Mesenchymal stem cell (in vitro differentiated cells and primary cell): ENCODE data around the gene EVI5.

Experiments
- DNase-seq: peaks from one replicate; pipeline ENCODE4 v3.0.0-alpha.2; 2013
- H2AFZ ChIP-seq: one replicate; pipeline ENCODE4 v1.6.1; 2013; ENCODE audit warnings: low read depth, mild to moderate bottlenecking, control low read depth, inconsistent platforms, low read length, moderate library complexity
- H2AK5ac ChIP-seq: 2 replicates; pipeline ENCODE4 v1.6.1; 2013; ENCODE audit warnings: low read length, moderate library complexity, mild to moderate bottlenecking, inconsistent platforms; ENCODE audit not compliant: severe bottlenecking
- H2BK120ac ChIP-seq: one replicate; pipeline ENCODE4 v1.6.1; 2013; ENCODE audit warnings: low read depth, mild to moderate bottlenecking, inconsistent platforms, low read length, moderate library complexity
- H2BK12ac ChIP-seq, 2 experiments: one replicate each; pipeline ENCODE4 v1.6.1; 2013; ENCODE audit warnings: inconsistent platforms in 2 of 2, low read length in 2 of 2, mild to moderate bottlenecking in 2 of 2, moderate library complexity in 2 of 2, control low read depth in 1 of 2
- H2BK15ac ChIP-seq: one replicate; pipeline ENCODE4 v1.6.1; 2013; ENCODE audit warnings: mild to moderate bottlenecking, low read depth, inconsistent platforms; ENCODE audit not compliant: poor library complexity, severe bottlenecking
- H2BK5ac ChIP-seq: 2 replicates; pipeline ENCODE4 v1.6.1; 2013; ENCODE audit warnings: low read depth, mild to moderate bottlenecking, low read length, control low read depth, inconsistent platforms; ENCODE audit not compliant: poor library complexity, severe bottlenecking
- H3K14ac ChIP-seq, 2 experiments: one replicate each; pipeline ENCODE4 v1.6.1; 2013; ENCODE audit warnings: inconsistent platforms in 2 of 2, low read length in 2 of 2, control low read depth in 1 of 2, mild to moderate bottlenecking in 1 of 2, moderate library complexity in 1 of 2
- H3K18ac ChIP-seq, 2 experiments: one replicate each; pipeline ENCODE4 v1.6.1; 2013; ENCODE audit warnings: inconsistent platforms in 2 of 2, low read length in 2 of 2, control low read depth in 1 of 2, low read depth in 1 of 2, mild to moderate bottlenecking in 1 of 2
- H3K23ac ChIP-seq, 2 experiments: one replicate each; pipeline ENCODE4 v1.6.1; 2013; ENCODE audit warnings: inconsistent platforms in 2 of 2, low read length in 2 of 2, mild to moderate bottlenecking in 2 of 2, moderate library complexity in 2 of 2, control low read depth in 1 of 2
- H3K27ac ChIP-seq: 2 replicates; pipeline ENCODE4 v1.5.1; 2013; ENCODE audit warnings: mild to moderate bottlenecking, moderate library complexity, low read length, control low read depth, inconsistent platforms; ENCODE audit not compliant: poor library complexity, severe bottlenecking
- H3K27me3 ChIP-seq, 2 experiments: 2 replicates each; pipeline versions ENCODE4 v1.6.1 to v1.7.0; 2013; ENCODE audit warnings: low read length in 2 of 2, mild to moderate bottlenecking in 2 of 2, moderate library complexity in 2 of 2, control low read depth in 1 of 2, inconsistent platforms in 1 of 2; ENCODE audit not compliant: control insufficient read depth in 1 of 2, insufficient read depth in 1 of 2
- H3K36me3 ChIP-seq, 2 experiments: 2 replicates each; pipeline versions ENCODE4 v1.6.1 to v1.7.0; 2013; ENCODE audit warnings: low read length in 2 of 2, control low read depth in 1 of 2, inconsistent platforms in 1 of 2, low read depth in 1 of 2, mild to moderate bottlenecking in 1 of 2; ENCODE audit not compliant: insufficient read depth in 2 of 2, control insufficient read depth in 1 of 2
- H3K4ac ChIP-seq, 2 experiments: one replicate each; pipeline ENCODE4 v1.6.1; 2013; ENCODE audit warnings: inconsistent platforms in 2 of 2, low read length in 2 of 2, mild to moderate bottlenecking in 2 of 2, moderate library complexity in 2 of 2, control low read depth in 1 of 2, low read depth in 1 of 2
- H3K4me1 ChIP-seq: 2 replicates; pipeline ENCODE4 v1.6.1; 2013; ENCODE audit warnings: low read depth, low read length, control low read depth; ENCODE audit not compliant: control insufficient read depth, insufficient read depth
- H3K4me2 ChIP-seq: 2 replicates; pipeline ENCODE4 v1.6.1; 2013; ENCODE audit warnings: low read length, mild to moderate bottlenecking, inconsistent platforms; ENCODE audit not compliant: poor library complexity, severe bottlenecking
- H3K4me3 ChIP-seq, 2 experiments: 2 replicates each; pipeline versions ENCODE4 v1.5.1 to v1.7.0; 2013; ENCODE audit warnings: low read length in 2 of 2, mild to moderate bottlenecking in 2 of 2, control low read depth in 1 of 2, low read depth in 1 of 2; ENCODE audit not compliant: insufficient read depth in 1 of 2
- H3K79me1 ChIP-seq: replicated peaks from 2 replicates; pipeline ENCODE4 v1.6.1; 2013; ENCODE audit warnings: mild to moderate bottlenecking, control low read depth, low read length, inconsistent platforms; ENCODE audit not compliant: poor library complexity, severe bottlenecking
- H3K9ac ChIP-seq: 2 replicates; pipeline ENCODE4 v1.7.0; 2013; ENCODE audit warnings: mild to moderate bottlenecking, low read length, moderate library complexity
- H3K9me3 ChIP-seq: 2 replicates; pipeline ENCODE4 v1.7.0; 2013; ENCODE audit warnings: mild to moderate bottlenecking, low read length; ENCODE audit not compliant: control insufficient read depth
- H4K8ac ChIP-seq: one replicate; pipeline ENCODE4 v1.6.1; 2013; ENCODE audit warnings: inconsistent platforms, mild to moderate bottlenecking, low read length, moderate library complexity
- H4K91ac ChIP-seq: one replicate; pipeline ENCODE4 v1.6.1; 2013; ENCODE audit warnings: mild to moderate bottlenecking, low read length, inconsistent platforms
- WGBS: methylation state at CpG from one replicate; pipeline ENCODE4 v1.1.7; 2013; ENCODE audit warnings: mixed read lengths; 5-methylcytosine and 5-hydroxymethylcytosine counted together

EVI5 gene

DNA sequence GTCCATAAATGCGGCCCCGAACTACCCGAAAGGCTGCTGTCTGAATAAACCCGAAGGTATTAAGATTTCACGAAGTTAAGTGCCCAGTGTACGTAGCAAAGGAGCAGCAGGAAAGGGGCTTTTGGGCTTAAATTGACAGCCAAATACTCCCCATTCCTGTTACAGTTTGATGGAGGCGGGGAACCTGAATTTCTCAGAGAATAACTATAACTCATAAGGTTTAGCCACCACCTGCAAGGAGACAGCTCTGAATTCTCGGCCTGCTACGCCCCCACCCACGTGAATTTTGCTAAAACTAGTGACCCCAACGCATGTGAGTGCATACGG, 303.3 kb downstream of the EVI5 start:
- Histone ChIP-seq H3K4me2 (no peak overlapping the region), H2BK5ac (no peak overlapping the region), H3K4me1 (peaks cover 57% of the 10 kb centered on the region), H2BK15ac (no peak overlapping the region), H3K9ac (no peak overlapping the region), H3K27me3 (peaks cover 85 to 98% of the 10 kb centered on the region in 2 experiments), H3K18ac (no peak overlapping the region), H3K14ac (no peak overlapping the region), H3K4ac (no peak overlapping the region), H3K36me3 (peaks cover 0 to 4% of the 10 kb centered on the region in 2 experiments), H3K79me1 (no peaks in the 10 kb centered on the region), H2AFZ (no peak overlapping the region), H2BK12ac (no peak overlapping the region), H3K4me3 (no peak overlapping the region), H2AK5ac (no peak overlapping the region), H2BK120ac (no peak overlapping the region), H4K8ac (no peak overlapping the region), H3K27ac (no peak overlapping the region), H3K23ac (no peak overlapping the region), H3K9me3 (no peaks in the 10 kb centered on the region), H4K91ac (no peak overlapping the region)
- DNase-seq = peak; percentile 14
- 9% methylated on average over 9 of the region's 12 CpGs for WGBS

GRCh38 chr1:92480813-92481598, 303.9 kb downstream of the EVI5 start:
- H3K36me3 ChIP-seq = peaks cover 0 to 4% of the 10 kb centered on the region in 2 experiments
- DNase-seq = peak; percentile 17
- peak overlapping the region; percentile 48 for H3K4me2 ChIP-seq
- H3K23ac ChIP-seq = peak overlapping the region in 1 of 2 experiments; percentile 36
- WGBS = 2% methylated on average over 65 of the region's 65 CpGs
- no peak overlapping the region for H3K4ac ChIP-seq
- no peak overlapping the region for H4K8ac ChIP-seq
- no peak overlapping the region for H4K91ac ChIP-seq
- H3K14ac ChIP-seq = no peak overlapping the region
- no peak overlapping the region for H2BK12ac ChIP-seq
- peak overlapping the region in 1 of 2 experiments; percentile 22 for H3K4me3 ChIP-seq
- no peak overlapping the region for H2AFZ ChIP-seq
- H2AK5ac ChIP-seq = no peak overlapping the region
- peaks cover 88 to 99% of the 10 kb centered on the region in 2 experiments for H3K27me3 ChIP-seq
- no peak overlapping the region for H3K9ac ChIP-seq
- H2BK5ac ChIP-seq = no peak overlapping the region
- no peaks in the 10 kb centered on the region for H3K79me1 ChIP-seq
- no peak overlapping the region for H3K27ac ChIP-seq
- H2BK120ac ChIP-seq = no peak overlapping the region
- H2BK15ac ChIP-seq = no peak overlapping the region
- H3K18ac ChIP-seq = no peak overlapping the region
- peaks cover 52% of the 10 kb centered on the region for H3K4me1 ChIP-seq
- no peaks in the 10 kb centered on the region for H3K9me3 ChIP-seq

GRCh38 chr1:92480200-92480812, 304.6 kb downstream of the EVI5 start:
- no peak overlapping the region for H2AFZ ChIP-seq
- no peak overlapping the region for H3K4ac ChIP-seq
- H4K8ac ChIP-seq = no peak overlapping the region
- no peaks in the 10 kb centered on the region for H3K79me1 ChIP-seq
- no peak overlapping the region for H2AK5ac ChIP-seq
- H3K9ac ChIP-seq = no peak overlapping the region
- peaks cover 46% of the 10 kb centered on the region for H3K4me1 ChIP-seq
- no peak overlapping the region for H3K18ac ChIP-seq
- H3K36me3 ChIP-seq = peaks cover 0 to 4% of the 10 kb centered on the region in 2 experiments
- no peak overlapping the region for H2BK120ac ChIP-seq
- H3K27ac ChIP-seq = no peak overlapping the region
- H3K23ac ChIP-seq = peak overlapping the region in 1 of 2 experiments; percentile 6
- no peak overlapping the region for H3K14ac ChIP-seq
- peaks cover 88 to 99% of the 10 kb centered on the region in 2 experiments for H3K27me3 ChIP-seq
- H2BK12ac ChIP-seq = no peak overlapping the region
- no peak for DNase-seq
- WGBS = 6% methylated on average over 55 of the region's 59 CpGs
- H2BK5ac ChIP-seq = no peak overlapping the region
- H2BK15ac ChIP-seq = no peak overlapping the region
- H3K9me3 ChIP-seq = no peaks in the 10 kb centered on the region
- H3K4me2 ChIP-seq = peak overlapping the region; percentile 48
- H4K91ac ChIP-seq = no peak overlapping the region
- H3K4me3 ChIP-seq = no peak overlapping the region

DNA sequence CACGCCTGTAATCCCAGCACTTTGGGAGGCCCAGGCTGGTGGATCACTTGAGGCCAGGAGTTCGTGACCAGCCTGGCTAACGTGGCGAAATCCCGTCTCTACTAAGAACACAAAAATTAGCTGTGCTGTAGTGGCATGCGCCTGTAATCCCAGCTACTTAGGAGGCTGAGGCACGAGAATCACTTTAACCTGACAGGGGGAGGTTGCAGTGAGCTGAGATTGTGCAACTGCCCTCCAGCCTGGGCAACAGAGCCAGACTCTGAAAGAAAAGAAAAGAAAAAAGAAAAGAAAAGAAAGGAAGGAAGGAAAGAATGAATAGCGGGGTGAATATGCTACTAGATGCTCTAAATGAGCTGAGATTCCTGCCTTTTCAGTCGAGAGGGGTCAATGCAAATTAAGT, 305.3 kb downstream of the EVI5 start:
- DNase-seq = no peak
- Histone ChIP-seq H2BK120ac (no peak overlapping the region), H2AFZ (no peak overlapping the region), H4K8ac (no peak overlapping the region), H3K36me3 (peaks cover 0 to 4% of the 10 kb centered on the region in 2 experiments), H3K4ac (no peak overlapping the region), H3K9ac (no peak overlapping the region), H3K79me1 (no peaks in the 10 kb centered on the region), H3K4me2 (no peak overlapping the region), H3K27ac (no peak overlapping the region), H3K9me3 (no peaks in the 10 kb centered on the region), H2AK5ac (no peak overlapping the region), H2BK15ac (no peak overlapping the region), H4K91ac (no peak overlapping the region), H3K4me3 (no peak overlapping the region), H3K27me3 (peaks cover 86 to 98% of the 10 kb centered on the region in 2 experiments), H2BK12ac (no peak overlapping the region), H3K18ac (no peak overlapping the region), H2BK5ac (no peak overlapping the region), H3K4me1 (peaks cover 39% of the 10 kb centered on the region), H3K14ac (no peak overlapping the region), H3K23ac (no peak overlapping the region)
- 84% methylated on average over 9 of the region's 9 CpGs for WGBS
